ENCODE measurements around the gene PLCB1. TPM values are rescaled to one million over a fixed set of nuclear protein-coding genes. Genes with fewer than 3 reads are reported as not detected.

PLCB1 gene
- total and polyA plus RNA-seq, 2 donors (not counting 3 experiments of a cell fraction or from before 2014, with no cell fraction given): 10.2 to 53.4 TPM

DNA sequence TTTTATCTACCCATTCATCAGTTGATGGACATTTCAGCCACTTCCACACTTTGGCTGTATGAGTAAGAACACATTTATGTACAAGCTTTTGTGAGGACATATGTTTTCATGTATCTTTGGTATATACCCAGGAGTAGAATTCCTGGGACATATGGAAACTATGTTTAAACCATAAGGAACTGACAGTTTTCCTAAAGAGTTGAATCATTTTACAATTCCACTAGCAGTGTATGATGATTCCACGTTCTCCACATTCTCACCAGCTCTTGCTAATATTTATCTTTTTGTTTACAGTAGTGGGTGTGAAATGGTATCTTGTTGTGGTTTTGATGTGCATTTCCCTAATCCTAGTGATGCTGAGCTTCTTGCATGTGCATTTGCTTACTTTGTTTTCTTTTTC is 338.1 kb downstream of the PLCB1 start:
- DNase-seq (ENCODE audit: low read depth, low spot score) (no peak), FAIRE-seq (no peak)
- Histone ChIP-seq H3K36me3 (ENCODE audit: control insufficient read depth in 2 of 2, extremely low read depth in 1 of 2, insufficient read depth in 2 of 2, low read length in 2 of 2) (no peaks in the 10 kb centered on the region), H2AFZ (ENCODE audit: low read depth, low read length) (no peak overlapping the region), H3K4me2 (ENCODE audit: insufficient read depth, low read length) (no peak overlapping the region), H4K20me1 (replicated peaks; ENCODE audit: control insufficient read depth, extremely low read depth, insufficient read depth, low read length) (no peaks in the 10 kb centered on the region), H3K9me3 (replicated peaks; ENCODE audit: control insufficient read depth, insufficient read depth, low read length) (no peaks in the 10 kb centered on the region), H3K79me2 (ENCODE audit: control insufficient read depth, insufficient read depth, low read length) (no peaks in the 10 kb centered on the region), H3K4me3 (replicated peaks in 1 of 3; ENCODE audit: insufficient read depth in 1 of 3, low read depth in 1 of 3, low read length in 3 of 3) (no peak overlapping the region), H3K27ac (ENCODE audit: insufficient read depth, low read depth, low read length) (no peak overlapping the region), H3K4me1 (ENCODE audit: control insufficient read depth, extremely low read depth, insufficient read depth, low read length) (no peaks in the 10 kb centered on the region), H3K9ac (replicated peaks; ENCODE audit: extremely low read depth, insufficient read depth, low read length) (no peak overlapping the region), H3K27me3 (ENCODE audit: control insufficient read depth in 2 of 2, insufficient read depth in 2 of 2, low read length in 2 of 2) (no peaks in the 10 kb centered on the region), H3K9me1 (replicated peaks; ENCODE audit: control insufficient read depth, extremely low read depth, insufficient read depth, low read length) (no peaks in the 10 kb centered on the region)
- POLR2A ChIA-PET: no interaction called here
- CTCF ChIA-PET: no interaction called here
- dilution Hi-C loops (cut with MboI; ENCODE audit: extremely low pct_ligation_motif_present, low sequenced_read_pairs) (no loop called here), intact Hi-C loops (cut with micrococcal nuclease) (no loop called here)
- BruUV-seq (replicated peaks): no TSS peak
- TF ChIP-seq EZH2 (IDR thresholded peaks at IDR 0.05; ENCODE audit: borderline replicate concordance, low read depth, low read length, severe bottlenecking) (no peak), JUN (IDR thresholded peaks at IDR 0.05; ENCODE audit: borderline replicate concordance, insufficient read depth, insufficient read length, low read depth) (no peak), GATA2 (IDR thresholded peaks at IDR 0.05; ENCODE audit: insufficient read depth, insufficient read length, low read depth, low read length) (no peak), POLR2AphosphoS5 (IDR thresholded peaks at IDR 0.05; ENCODE audit: insufficient read depth, low read depth, low read length) (no peak), MYC (IDR thresholded peaks at IDR 0.05; ENCODE audit: low read depth, low read length) (no peak), FOS (IDR thresholded peaks at IDR 0.05; ENCODE audit: borderline replicate concordance, insufficient read depth, low read length) (no peak), POLR2A (IDR thresholded peaks at IDR 0.05; ENCODE audit: low read depth, low read length) (no peak)
- TF ChIP-seq, protein P1, sequence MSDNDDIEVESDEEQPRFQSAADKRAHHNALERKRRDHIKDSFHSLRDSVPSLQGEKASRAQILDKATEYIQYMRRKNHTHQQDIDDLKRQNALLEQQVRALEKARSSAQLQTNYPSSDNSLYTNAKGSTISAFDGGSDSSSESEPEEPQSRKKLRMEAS (IDR thresholded peaks at IDR 0.05; ENCODE audit: insufficient read depth, insufficient read length): no peak
- TF ChIP-seq, protein P2, sequence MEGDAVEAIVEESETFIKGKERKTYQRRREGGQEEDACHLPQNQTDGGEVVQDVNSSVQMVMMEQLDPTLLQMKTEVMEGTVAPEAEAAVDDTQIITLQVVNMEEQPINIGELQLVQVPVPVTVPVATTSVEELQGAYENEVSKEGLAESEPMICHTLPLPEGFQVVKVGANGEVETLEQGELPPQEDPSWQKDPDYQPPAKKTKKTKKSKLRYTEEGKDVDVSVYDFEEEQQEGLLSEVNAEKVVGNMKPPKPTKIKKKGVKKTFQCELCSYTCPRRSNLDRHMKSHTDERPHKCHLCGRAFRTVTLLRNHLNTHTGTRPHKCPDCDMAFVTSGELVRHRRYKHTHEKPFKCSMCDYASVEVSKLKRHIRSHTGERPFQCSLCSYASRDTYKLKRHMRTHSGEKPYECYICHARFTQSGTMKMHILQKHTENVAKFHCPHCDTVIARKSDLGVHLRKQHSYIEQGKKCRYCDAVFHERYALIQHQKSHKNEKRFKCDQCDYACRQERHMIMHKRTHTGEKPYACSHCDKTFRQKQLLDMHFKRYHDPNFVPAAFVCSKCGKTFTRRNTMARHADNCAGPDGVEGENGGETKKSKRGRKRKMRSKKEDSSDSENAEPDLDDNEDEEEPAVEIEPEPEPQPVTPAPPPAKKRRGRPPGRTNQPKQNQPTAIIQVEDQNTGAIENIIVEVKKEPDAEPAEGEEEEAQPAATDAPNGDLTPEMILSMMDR (IDR thresholded peaks at IDR 0.05; ENCODE audit: extremely low read depth in 1 of 2, insufficient read depth in 1 of 2, low read depth in 1 of 2, low read length in 2 of 2): no peak
